UCSD-AML1 (cell line): ENCODE measurements around the gene CYP3A4.
"Not testable (repeated sequence)": the region's sequence is repeated elsewhere in the genome, so short reads cannot be mapped to it uniquely, and the experiment has no call there.

Experiments used
- DNase-seq: peaks from one replicate; lab custom pipeline; 2025; ENCODE audit not compliant: unreplicated experiment; lab: John Stamatoyannopoulos, UW

The CYP3A4 gene

GRCh38 chr7:99762680-99763327 is 21.2 kb downstream of the CYP3A4 start:
- no peak for DNase-seq

GRCh38 chr7:99755085-99755484 is 28.9 kb downstream of the CYP3A4 start:
- no peak for DNase-seq

GRCh38 chr7:99752356-99752755 is 31.6 kb downstream of the CYP3A4 start:
- DNase-seq = no peak

- DNase-seq = not testable (repeated sequence)
These were observed 32.5 kb downstream of the CYP3A4 start for GRCh38 chr7:99751322-99752052.

- no peak for DNase-seq
These were observed 35.0 kb downstream of the CYP3A4 start for GRCh38 chr7:99748846-99749579.

- DNase-seq = not testable (repeated sequence)
These were observed 37.1 kb downstream of the CYP3A4 start for GRCh38 chr7:99746915-99747314.

- DNase-seq = not testable (repeated sequence)
These were observed 38.6 kb downstream of the CYP3A4 start for GRCh38 chr7:99745395-99745794.

GRCh38 chr7:99742737-99743394 is 41.1 kb downstream of the CYP3A4 start:
- DNase-seq = no peak

GRCh38 chr7:99741441-99741795 is 42.6 kb downstream of the CYP3A4 start:
- no peak for DNase-seq

GRCh38 chr7:99740573-99741440 is 43.2 kb downstream of the CYP3A4 start:
- DNase-seq = no peak

- no peak for DNase-seq
These were observed 44.0 kb downstream of the CYP3A4 start for GRCh38 chr7:99739699-99740572.

GRCh38 chr7:99737726-99738125 is 46.3 kb downstream of the CYP3A4 start:
- no peak for DNase-seq

- not testable (repeated sequence) for DNase-seq
These were observed 47.3 kb downstream of the CYP3A4 start for GRCh38 chr7:99736667-99737066.

GRCh38 chr7:99734987-99735386 is 49.0 kb downstream of the CYP3A4 start, which contains the start of gene CYP3A7:
CYP3A7 (minus strand) TSS chr7:99735196; CDS start chr7:99735093, 103 bp downstream.
- DNase-seq = no peak

GRCh38 chr7:99733448-99733847 is 50.5 kb downstream of the CYP3A4 start:
- DNase-seq = no peak

GRCh38 chr7:99733003-99733402 is 51.0 kb downstream of the CYP3A4 start:
- DNase-seq = no peak

- no peak for DNase-seq
These were observed 52.2 kb downstream of the CYP3A4 start for GRCh38 chr7:99731638-99732374.

- DNase-seq = no peak
These were observed 53.0 kb downstream of the CYP3A4 start for GRCh38 chr7:99730992-99731391.
